Effector memory CD8-positive, alpha-beta T cell (primary cell): ENCODE data around the gene ATE1.
"Not testable (repeated sequence)": the region's sequence is repeated elsewhere in the genome, so short reads cannot be mapped to it uniquely, and the experiment has no call there.

ENCODE experiments used
- ATAC-seq: fragments of 150-1000 bp; cut with Tn5 transposase; replicated peaks from 2 replicates; pipeline ENCODE4 v1.10.0; 2021; ENCODE audit warnings: mild to moderate bottlenecking, moderate library complexity
- DNase-seq, 3 experiments: peaks; one replicate each; pipeline ENCODE4 v3.0.0; 2021
- H3K27ac Mint-ChIP-seq, 2 donors: one replicate each; pipeline ENCODE4 v1.8.0; 2022; ENCODE audit warnings: mild to moderate bottlenecking in 2 of 2, mixed read lengths in 2 of 2, moderate library complexity in 2 of 2
- H3K27me3 Mint-ChIP-seq, 2 donors: one replicate each; pipeline ENCODE4 v1.8.0; 2022; ENCODE audit warnings: mixed read lengths in 2 of 2
- H3K36me3 Mint-ChIP-seq: one replicate; pipeline ENCODE4 v1.8.0; 2022; ENCODE audit warnings: mild to moderate bottlenecking, moderate library complexity, mixed read lengths; ENCODE audit not compliant: insufficient read depth
- H3K4me1 Mint-ChIP-seq, 2 donors: one replicate each; pipeline ENCODE4 v1.8.0; 2022; ENCODE audit warnings: low read depth in 2 of 2, mixed read lengths in 2 of 2
- H3K4me3 Mint-ChIP-seq, 2 donors: one replicate each; pipeline ENCODE4 v1.8.0; 2022; ENCODE audit warnings: mild to moderate bottlenecking in 2 of 2, mixed read lengths in 2 of 2, moderate library complexity in 2 of 2
- H3K9me3 Mint-ChIP-seq, 2 donors: one replicate each; pipeline ENCODE4 v1.8.0; 2022; ENCODE audit warnings: mixed read lengths in 2 of 2
- total RNA-seq, 9 experiments: gene quantifications; one replicate each; lab custom pipeline; 2026; lab: John Stamatoyannopoulos, UW

Gene ATE1
- 43.0 to 99.3 (median 73.7) reads per million in 9 experiments for total RNA-seq

DNA sequence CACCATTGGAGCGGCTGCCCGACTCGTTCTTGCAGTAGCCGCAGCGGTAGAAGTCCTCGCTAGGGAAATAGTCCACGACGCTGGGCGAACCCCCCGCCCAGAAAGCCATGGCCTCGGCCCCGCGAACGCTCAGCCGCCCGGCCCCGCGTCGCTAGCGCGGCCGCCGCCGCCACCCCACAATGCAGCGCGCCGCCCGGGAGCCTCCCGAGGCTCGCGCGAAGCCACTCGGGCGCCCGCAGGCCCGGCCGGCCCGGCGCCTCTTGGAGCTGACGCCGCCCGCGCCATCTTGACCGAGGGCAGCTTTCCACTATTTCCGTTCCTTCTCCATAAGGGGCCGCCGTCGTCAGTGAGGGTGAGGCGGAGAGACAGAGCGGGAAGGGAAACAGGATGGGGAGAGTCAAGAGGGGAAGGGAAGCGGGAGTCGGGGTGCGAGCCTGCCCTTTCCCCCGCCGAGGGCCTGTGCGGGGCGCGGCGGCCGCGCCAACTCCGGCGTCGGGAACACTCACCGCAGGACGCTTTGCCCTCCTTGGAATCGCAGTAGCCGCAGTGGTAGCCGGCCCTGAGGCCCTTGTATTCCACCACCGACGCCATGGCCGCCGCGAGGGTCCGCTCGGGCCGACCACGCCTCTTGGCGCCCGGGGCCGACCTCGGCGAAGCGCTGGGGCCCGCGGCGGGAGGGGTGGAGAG lies at the start of gene ATE1:
Gene ATE1, minus strand, starts transcription at position 191 of the 687 bp plus-strand sequence. Its CDS starts 82 bp downstream, at position 109.
- DNase-seq (peak; percentile 71 to 79 (median 76)), ATAC-seq (peak; percentile 94)
- Mint-ChIP-seq H3K4me1 (peaks cover 15 to 29% of the 10 kb centered on the region in 2 donors), H3K36me3 (peaks cover 20% of the 10 kb centered on the region), H3K27me3 (no peaks in the 10 kb centered on the region), H3K27ac (peak within 1 kb of the TSS; percentile 91 to 92), H3K4me3 (peak within 1 kb of the TSS; percentile 86), H3K9me3 (no peaks in the 10 kb centered on the region)

GRCh38 chr10:121976607-121977006 lies 48.8 kb upstream of the ATE1 start:
- Mint-ChIP-seq H3K4me1 (peaks cover 15 to 17% of the 10 kb centered on the region in 2 donors), H3K27ac (no peak overlapping the region), H3K4me3 (no peak overlapping the region), H3K36me3 (peaks cover 8% of the 10 kb centered on the region), H3K27me3 (no peaks in the 10 kb centered on the region), H3K9me3 (no peaks in the 10 kb centered on the region)
- ATAC-seq (no peak), DNase-seq (no peak)

- peaks cover 19% of the 10 kb centered on the region for H3K36me3 Mint-ChIP-seq
- no peaks in the 10 kb centered on the region for H3K9me3 Mint-ChIP-seq
- DNase-seq (no peak), ATAC-seq (no peak)
- peak overlapping the region; percentile 77 for H3K4me3 Mint-ChIP-seq
- H3K4me1 Mint-ChIP-seq, result peaks cover 15 to 18% of the 10 kb centered on the region in 2 donors
- H3K27me3 Mint-ChIP-seq, result no peaks in the 10 kb centered on the region
- H3K27ac Mint-ChIP-seq, result no peak overlapping the region
Observed at GRCh38 chr10:121975295-121976086, 47.7 kb upstream of the ATE1 start.

DNA sequence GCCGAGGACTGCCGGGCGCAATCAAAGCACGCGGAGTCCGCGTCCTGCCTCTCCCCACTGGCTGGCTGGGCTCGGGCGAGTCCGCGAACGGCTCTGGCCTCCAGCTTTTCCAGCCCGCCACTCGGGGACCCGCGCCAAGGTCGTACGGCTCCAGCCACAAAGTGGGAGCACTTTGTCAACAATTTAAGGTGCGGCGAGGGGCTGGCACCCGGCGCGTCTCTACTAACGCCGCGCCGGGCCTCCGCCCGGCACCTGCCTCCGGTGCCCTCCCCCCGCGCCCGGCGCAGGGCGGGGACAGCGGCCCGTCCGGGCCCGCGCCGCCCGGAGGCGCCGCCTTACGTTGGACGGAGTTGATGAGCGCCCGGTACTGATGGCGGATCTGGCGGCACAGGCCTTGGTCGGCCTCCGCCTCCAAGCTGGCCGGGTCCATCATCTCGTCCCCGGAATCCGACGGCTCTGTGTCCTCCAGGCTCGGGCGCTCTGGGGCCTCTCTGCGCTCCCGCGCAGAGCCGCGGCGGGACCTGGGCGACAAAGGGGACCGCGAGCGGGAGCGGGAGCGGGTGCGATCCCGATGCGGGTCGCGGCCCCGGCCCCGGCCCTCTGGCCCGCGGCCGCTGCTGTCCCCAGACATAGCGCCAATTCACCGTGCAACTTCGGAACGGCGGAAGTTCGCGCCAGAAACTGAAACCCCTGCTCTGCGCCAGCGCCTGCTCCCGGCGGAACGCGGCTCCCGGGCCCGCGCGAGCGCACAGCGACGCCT lies 46.9 kb upstream of the ATE1 start, which contains the start of gene NSMCE4A:
Gene NSMCE4A, minus strand, starts transcription at position 683 of the 760 bp plus-strand sequence. Its CDS starts 52 bp downstream, at position 631.
- DNase-seq (peak; percentile 52 to 62 (median 61)), ATAC-seq (peak; percentile 81)
- no peaks in the 10 kb centered on the region for H3K9me3 Mint-ChIP-seq
- peaks cover 27% of the 10 kb centered on the region for H3K36me3 Mint-ChIP-seq
- peaks cover 15 to 18% of the 10 kb centered on the region in 2 donors for H3K4me1 Mint-ChIP-seq
- peak within 1 kb of the TSS; percentile 77 for H3K4me3 Mint-ChIP-seq
- no peaks in the 10 kb centered on the region for H3K27me3 Mint-ChIP-seq
- peak within 1 kb of the TSS in 1 of 2 donors; percentile 53 for H3K27ac Mint-ChIP-seq

GRCh38 chr10:121974019-121974534 lies 46.2 kb upstream of the ATE1 start:
- peak overlapping the region; percentile 77 for H3K4me3 Mint-ChIP-seq
- H3K27ac Mint-ChIP-seq, result peak overlapping the region in 1 of 2 donors; percentile 53
- H3K9me3 Mint-ChIP-seq, result no peaks in the 10 kb centered on the region
- H3K36me3 Mint-ChIP-seq, result peaks cover 32% of the 10 kb centered on the region
- H3K4me1 Mint-ChIP-seq, result peaks cover 15 to 18% of the 10 kb centered on the region in 2 donors
- ATAC-seq, result no peak
- no peak for DNase-seq
- no peaks in the 10 kb centered on the region for H3K27me3 Mint-ChIP-seq

DNA sequence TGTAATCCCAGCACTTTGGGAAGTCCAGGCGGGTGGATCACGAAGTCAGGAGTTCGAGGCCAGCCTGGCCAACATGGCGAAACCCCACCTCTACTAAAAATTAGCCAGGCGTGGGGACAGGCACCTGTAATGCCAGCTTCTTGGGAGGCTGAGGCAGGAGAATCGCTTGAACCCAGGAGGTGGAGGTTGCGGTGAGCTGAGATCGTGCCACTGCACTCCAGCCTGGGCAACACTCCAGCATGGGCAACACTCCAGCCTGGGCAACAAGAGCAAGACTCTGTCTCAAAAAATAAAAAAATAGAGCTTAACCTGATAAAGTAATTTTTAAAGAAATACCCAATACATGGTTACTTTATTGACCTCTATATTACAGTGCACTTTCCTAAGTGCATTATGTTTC lies 41.3 kb upstream of the ATE1 start:
- not testable (repeated sequence) for H3K4me3 Mint-ChIP-seq

GRCh38 chr10:121965996-121966395 lies 38.2 kb upstream of the ATE1 start:
- H3K4me1 Mint-ChIP-seq, result no peaks in the 10 kb centered on the region
- no peak overlapping the region for H3K4me3 Mint-ChIP-seq
- ATAC-seq (no peak), DNase-seq (no peak)
- no peak overlapping the region for H3K27ac Mint-ChIP-seq
- H3K27me3 Mint-ChIP-seq, result no peaks in the 10 kb centered on the region
- no peaks in the 10 kb centered on the region for H3K9me3 Mint-ChIP-seq
- peaks cover 64% of the 10 kb centered on the region for H3K36me3 Mint-ChIP-seq

More for the DNA sequence above, 41.3 kb upstream of the ATE1 start:
- DNase-seq, ATAC-seq, H3K9me3 Mint-ChIP-seq, H3K27me3 Mint-ChIP-seq, H3K27ac Mint-ChIP-seq: not testable (repeated sequence)
- peaks cover 72% of the 10 kb centered on the region for H3K36me3 Mint-ChIP-seq
- H3K4me1 Mint-ChIP-seq, result peaks cover 11 to 17% of the 10 kb centered on the region in 2 donors

- Mint-ChIP-seq H3K36me3 (peaks cover 45% of the 10 kb centered on the region), H3K27me3 (no peaks in the 10 kb centered on the region), H3K27ac (no peak overlapping the region)
Observed at GRCh38 chr10:121961456-121961855, 33.6 kb upstream of the ATE1 start.

DNA sequence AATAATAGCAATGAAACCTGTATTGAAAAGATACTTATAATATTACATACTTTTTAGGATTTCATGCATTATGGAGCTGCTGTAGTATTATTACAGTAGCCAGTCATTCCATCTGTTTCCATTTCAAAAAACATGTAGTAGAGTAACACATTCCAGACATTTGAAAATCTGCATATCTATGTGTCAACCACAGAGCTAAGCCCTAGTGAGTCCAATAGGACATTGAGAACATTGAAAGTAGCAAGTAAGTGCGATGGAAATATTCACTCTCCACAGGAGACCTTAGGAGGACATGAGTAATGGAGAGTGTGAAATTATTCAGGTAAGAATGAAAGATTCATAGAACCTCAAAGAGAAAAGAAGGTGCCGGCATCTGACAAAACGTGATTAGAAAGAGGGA lies 31.8 kb upstream of the ATE1 start:
- H3K9me3 Mint-ChIP-seq, result no peaks in the 10 kb centered on the region
- peaks cover 0 to 2% of the 10 kb centered on the region in 2 donors for H3K4me1 Mint-ChIP-seq
- DNase-seq, result no peak
- no peak overlapping the region for H3K4me3 Mint-ChIP-seq
- ATAC-seq, result no peak
- H3K27ac Mint-ChIP-seq, result peak overlapping the region; percentile 3 to 80
- H3K27me3 Mint-ChIP-seq, result no peaks in the 10 kb centered on the region
- peaks cover 28% of the 10 kb centered on the region for H3K36me3 Mint-ChIP-seq

More at GRCh38 chr10:121961456-121961855, 33.6 kb upstream of the ATE1 start:
- H3K4me3 Mint-ChIP-seq, result no peak overlapping the region
- peaks cover 0 to 2% of the 10 kb centered on the region in 2 donors for H3K4me1 Mint-ChIP-seq
- ATAC-seq (no peak), DNase-seq (no peak)
- no peaks in the 10 kb centered on the region for H3K9me3 Mint-ChIP-seq

GRCh38 chr10:121956111-121957061 lies 28.6 kb upstream of the ATE1 start:
- ATAC-seq, result no peak
- DNase-seq, result no peak
- no peak overlapping the region for H3K4me3 Mint-ChIP-seq
- H3K4me1 Mint-ChIP-seq, result peaks cover 0 to 2% of the 10 kb centered on the region in 2 donors
- H3K27me3 Mint-ChIP-seq, result no peaks in the 10 kb centered on the region
- H3K36me3 Mint-ChIP-seq, result peaks cover 20% of the 10 kb centered on the region
- H3K9me3 Mint-ChIP-seq, result no peaks in the 10 kb centered on the region
- no peak overlapping the region for H3K27ac Mint-ChIP-seq

DNA sequence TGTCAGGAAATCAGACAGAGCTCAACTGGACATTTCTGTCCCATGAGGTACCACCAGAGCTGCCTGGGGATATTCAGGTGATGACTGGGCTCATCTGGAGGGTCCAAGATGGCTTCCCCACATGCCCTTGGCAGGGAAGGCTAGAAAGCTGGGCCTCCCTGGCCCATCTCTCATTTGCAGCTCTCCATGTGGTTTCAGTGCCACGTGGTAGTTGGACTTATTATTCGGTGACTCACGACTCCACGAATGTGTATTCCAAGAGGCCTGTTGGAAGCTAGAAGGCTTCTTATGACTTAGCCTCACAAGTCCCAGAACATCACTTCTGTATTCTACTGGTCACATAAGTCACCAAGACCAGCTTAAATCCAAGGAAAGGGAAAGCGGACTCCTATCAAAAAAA lies 24.4 kb upstream of the ATE1 start:
- peaks cover 4% of the 10 kb centered on the region for H3K36me3 Mint-ChIP-seq
- no peaks in the 10 kb centered on the region for H3K9me3 Mint-ChIP-seq
- no peak overlapping the region for H3K27ac Mint-ChIP-seq
- no peaks in the 10 kb centered on the region for H3K27me3 Mint-ChIP-seq
- ATAC-seq, result no peak
- no peak overlapping the region for H3K4me3 Mint-ChIP-seq
- H3K4me1 Mint-ChIP-seq, result no peaks in the 10 kb centered on the region
- no peak for DNase-seq

GRCh38 chr10:121949451-121949850 lies 21.6 kb upstream of the ATE1 start:
- no peak for DNase-seq
- H3K4me3 Mint-ChIP-seq, result no peak overlapping the region
- no peak for ATAC-seq
- no peaks in the 10 kb centered on the region for H3K4me1 Mint-ChIP-seq
- peak overlapping the region in 1 of 2 donors; percentile 18 for H3K27ac Mint-ChIP-seq
- no peaks in the 10 kb centered on the region for H3K36me3 Mint-ChIP-seq
- H3K9me3 Mint-ChIP-seq, result no peaks in the 10 kb centered on the region
- no peaks in the 10 kb centered on the region for H3K27me3 Mint-ChIP-seq
